ENCODE measurements around the gene SCRN1. TPM values are rescaled to one million over a fixed set of nuclear protein-coding genes. Genes with fewer than 3 reads are reported as not detected.

Gene SCRN1
- total RNA-seq, 3 donors from 2014 or later, result 1.5 to 4.2 (median 1.7) TPM

- DNase-seq (peak; percentile 9), ATAC-seq (peak; percentile 57 to 68)
- Mint-ChIP-seq H3K36me3 (ENCODE audit: insufficient read depth) (no peaks in the 10 kb centered on the region), H3K27me3 (ENCODE audit: low read depth) (peaks cover 46% of the 10 kb centered on the region), H3K4me1 (ENCODE audit: low read depth) (peaks cover 9% of the 10 kb centered on the region), H3K4me3 (peak overlapping the region; percentile 69), H3K9me3 (peaks cover 3% of the 10 kb centered on the region)
Measured at GRCh38 chr7:29988424-29989256, 961 bp downstream of the SCRN1 start.

DNA sequence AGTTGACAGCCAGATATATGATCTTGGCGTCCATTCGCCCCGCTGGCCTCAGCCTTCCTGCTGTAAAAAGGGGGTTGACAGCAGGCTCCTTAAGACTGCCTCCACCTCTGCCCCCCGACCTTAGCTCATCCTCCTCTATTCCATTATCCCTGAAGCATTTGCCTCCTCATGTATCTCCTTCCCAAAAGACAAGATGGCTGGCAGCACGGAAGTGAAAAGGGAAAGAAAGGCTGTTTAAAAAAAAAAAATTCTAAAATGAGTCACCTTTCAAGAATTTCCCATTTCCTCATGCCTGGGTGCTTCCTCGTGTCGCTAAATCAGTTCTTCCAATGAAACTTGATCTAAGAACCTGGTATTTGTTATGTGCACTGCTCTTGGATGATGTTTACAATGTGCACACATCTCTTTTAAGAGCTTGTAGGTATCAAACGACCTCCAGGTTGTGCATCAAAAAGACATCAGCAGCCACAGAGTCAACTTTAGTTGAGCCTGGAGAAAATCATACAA lies 1.7 kb downstream of the SCRN1 start:
- Mint-ChIP-seq H3K4me3 (peak overlapping the region; percentile 69), H3K36me3 (ENCODE audit: insufficient read depth) (no peaks in the 10 kb centered on the region), H3K9me3 (peaks cover 3% of the 10 kb centered on the region), H3K4me1 (ENCODE audit: low read depth) (peaks cover 9% of the 10 kb centered on the region), H3K27me3 (ENCODE audit: low read depth) (peaks cover 47% of the 10 kb centered on the region)
- ATAC-seq (no peak), DNase-seq (no peak)

DNA sequence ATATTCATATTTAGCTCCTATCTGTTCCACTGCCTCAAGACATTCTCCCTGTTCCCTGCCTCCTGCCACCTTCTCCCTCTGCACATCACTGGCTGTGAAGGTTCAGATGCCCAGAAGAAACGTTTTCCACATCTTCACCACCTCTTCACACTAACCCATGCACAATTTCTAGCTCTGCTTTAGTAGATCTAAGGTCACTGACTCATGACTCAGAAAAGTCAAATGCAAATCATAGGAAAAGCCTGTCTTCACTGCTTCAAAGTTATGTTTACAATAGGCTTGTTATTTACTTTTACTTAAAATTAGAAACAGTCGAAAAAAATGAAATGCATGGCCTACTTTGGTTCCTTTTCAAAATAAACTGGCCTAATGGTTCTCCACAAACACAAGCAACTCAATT lies 2.5 kb downstream of the SCRN1 start:
- Mint-ChIP-seq H3K4me1 (ENCODE audit: low read depth) (peaks cover 9% of the 10 kb centered on the region), H3K36me3 (ENCODE audit: insufficient read depth) (no peaks in the 10 kb centered on the region), H3K9me3 (peaks cover 3% of the 10 kb centered on the region), H3K27me3 (ENCODE audit: low read depth) (peaks cover 49% of the 10 kb centered on the region), H3K4me3 (no peak overlapping the region)
- ATAC-seq, result no peak
- no peak for DNase-seq

GRCh38 chr7:29980151-29980550 lies 9.4 kb downstream of the SCRN1 start:
- Mint-ChIP-seq H3K4me1 (ENCODE audit: low read depth) (no peaks in the 10 kb centered on the region), H3K36me3 (ENCODE audit: insufficient read depth) (no peaks in the 10 kb centered on the region), H3K4me3 (no peak overlapping the region), H3K27me3 (ENCODE audit: low read depth) (peaks cover 20% of the 10 kb centered on the region), H3K9me3 (no peaks in the 10 kb centered on the region)
- ATAC-seq (no peak), DNase-seq (no peak)

DNA sequence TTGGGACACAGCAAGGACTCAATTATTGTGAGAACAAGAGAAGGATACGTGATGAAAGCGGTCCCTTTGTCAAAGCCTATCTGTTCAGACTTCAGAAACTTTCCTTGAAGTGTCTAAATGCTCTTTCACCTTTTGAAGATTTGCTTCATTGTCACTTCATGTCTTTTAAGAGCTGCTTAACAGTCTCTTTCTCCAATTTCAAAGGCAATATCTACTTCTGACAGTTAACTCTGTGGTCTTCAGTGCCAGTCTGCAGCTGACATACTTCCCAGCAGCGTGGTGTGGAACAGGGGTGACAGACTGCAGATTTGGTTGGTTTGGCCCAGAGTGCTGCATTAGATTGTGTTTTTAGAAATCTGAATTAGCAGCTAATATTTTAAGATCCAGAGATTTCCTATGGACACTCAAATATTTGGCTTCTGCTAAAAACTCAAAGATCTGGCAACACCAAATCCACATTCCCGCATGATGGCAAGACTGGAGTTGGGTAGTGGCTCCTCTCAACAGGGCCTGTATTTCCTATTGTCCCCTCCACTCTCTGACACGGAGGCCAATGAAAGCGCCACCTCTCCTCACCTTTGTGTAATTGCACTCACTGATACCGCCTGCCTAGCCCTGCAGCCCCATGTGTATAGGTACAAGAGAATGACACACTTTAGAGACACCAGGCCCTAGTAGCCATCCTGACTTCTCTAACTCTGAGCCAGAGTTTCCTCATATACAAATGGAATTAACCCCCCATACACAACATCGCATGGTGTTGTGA lies 11.5 kb downstream of the SCRN1 start:
- Mint-ChIP-seq H3K4me3 (no peak overlapping the region), H3K4me1 (ENCODE audit: low read depth) (no peaks in the 10 kb centered on the region), H3K27me3 (ENCODE audit: low read depth) (peaks cover 16% of the 10 kb centered on the region), H3K36me3 (ENCODE audit: insufficient read depth) (no peaks in the 10 kb centered on the region), H3K9me3 (no peaks in the 10 kb centered on the region)
- DNase-seq (no peak), ATAC-seq (no peak)

- no peak overlapping the region for H3K4me3 Mint-ChIP-seq
- H3K4me1 Mint-ChIP-seq (ENCODE audit: low read depth), result no peaks in the 10 kb centered on the region
- no peak for DNase-seq
- H3K27me3 Mint-ChIP-seq (ENCODE audit: low read depth), result peaks cover 14% of the 10 kb centered on the region
- H3K36me3 Mint-ChIP-seq (ENCODE audit: insufficient read depth), result no peaks in the 10 kb centered on the region
- no peaks in the 10 kb centered on the region for H3K9me3 Mint-ChIP-seq
- no peak for ATAC-seq
Measured at GRCh38 chr7:29976673-29977415, 12.8 kb downstream of the SCRN1 start.

GRCh38 chr7:29976266-29976665 lies 13.3 kb downstream of the SCRN1 start:
- ATAC-seq, result no peak
- H3K4me3 Mint-ChIP-seq, result no peak overlapping the region
- no peak for DNase-seq
- no peaks in the 10 kb centered on the region for H3K4me1 Mint-ChIP-seq (ENCODE audit: low read depth)
- no peaks in the 10 kb centered on the region for H3K9me3 Mint-ChIP-seq
- H3K27me3 Mint-ChIP-seq (ENCODE audit: low read depth), result peaks cover 14% of the 10 kb centered on the region
- H3K36me3 Mint-ChIP-seq (ENCODE audit: insufficient read depth), result no peaks in the 10 kb centered on the region

GRCh38 chr7:29975561-29975960 lies 14.0 kb downstream of the SCRN1 start:
- H3K9me3 Mint-ChIP-seq, result no peaks in the 10 kb centered on the region
- H3K27me3 Mint-ChIP-seq (ENCODE audit: low read depth), result peaks cover 18% of the 10 kb centered on the region
- no peak overlapping the region for H3K4me3 Mint-ChIP-seq
- DNase-seq (no peak), ATAC-seq (no peak)
- H3K36me3 Mint-ChIP-seq (ENCODE audit: insufficient read depth), result no peaks in the 10 kb centered on the region
- no peaks in the 10 kb centered on the region for H3K4me1 Mint-ChIP-seq (ENCODE audit: low read depth)

GRCh38 chr7:29974286-29974685 lies 15.3 kb downstream of the SCRN1 start:
- peaks cover 19% of the 10 kb centered on the region for H3K27me3 Mint-ChIP-seq (ENCODE audit: low read depth)
- H3K4me1 Mint-ChIP-seq (ENCODE audit: low read depth), result peaks cover 8% of the 10 kb centered on the region
- no peak for DNase-seq
- no peak overlapping the region for H3K4me3 Mint-ChIP-seq
- H3K36me3 Mint-ChIP-seq (ENCODE audit: insufficient read depth), result no peaks in the 10 kb centered on the region
- no peaks in the 10 kb centered on the region for H3K9me3 Mint-ChIP-seq
- ATAC-seq, result no peak

DNA sequence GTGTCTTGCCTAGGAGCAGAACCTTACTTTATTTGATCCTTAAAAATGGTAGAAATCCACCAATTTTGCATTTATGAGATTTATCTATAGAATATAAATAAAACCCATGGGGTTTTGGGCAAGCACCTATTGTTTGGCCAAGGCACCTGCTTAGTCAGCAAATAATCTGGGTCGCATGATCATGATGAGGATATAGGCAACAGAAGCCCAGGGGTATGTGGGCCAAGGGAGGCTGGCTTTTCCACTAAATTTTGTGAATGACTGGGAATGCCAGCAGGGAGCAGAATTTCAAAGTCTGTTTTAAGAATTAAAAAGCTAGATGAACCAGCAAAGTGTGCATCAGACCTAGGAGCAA lies 17.3 kb downstream of the SCRN1 start:
- Mint-ChIP-seq H3K4me1 (ENCODE audit: low read depth) (peaks cover 8% of the 10 kb centered on the region), H3K9me3 (no peaks in the 10 kb centered on the region), H3K36me3 (ENCODE audit: insufficient read depth) (no peaks in the 10 kb centered on the region), H3K4me3 (no peak overlapping the region), H3K27me3 (ENCODE audit: low read depth) (peaks cover 23% of the 10 kb centered on the region)
- ATAC-seq, result no peak
- DNase-seq, result no peak

DNA sequence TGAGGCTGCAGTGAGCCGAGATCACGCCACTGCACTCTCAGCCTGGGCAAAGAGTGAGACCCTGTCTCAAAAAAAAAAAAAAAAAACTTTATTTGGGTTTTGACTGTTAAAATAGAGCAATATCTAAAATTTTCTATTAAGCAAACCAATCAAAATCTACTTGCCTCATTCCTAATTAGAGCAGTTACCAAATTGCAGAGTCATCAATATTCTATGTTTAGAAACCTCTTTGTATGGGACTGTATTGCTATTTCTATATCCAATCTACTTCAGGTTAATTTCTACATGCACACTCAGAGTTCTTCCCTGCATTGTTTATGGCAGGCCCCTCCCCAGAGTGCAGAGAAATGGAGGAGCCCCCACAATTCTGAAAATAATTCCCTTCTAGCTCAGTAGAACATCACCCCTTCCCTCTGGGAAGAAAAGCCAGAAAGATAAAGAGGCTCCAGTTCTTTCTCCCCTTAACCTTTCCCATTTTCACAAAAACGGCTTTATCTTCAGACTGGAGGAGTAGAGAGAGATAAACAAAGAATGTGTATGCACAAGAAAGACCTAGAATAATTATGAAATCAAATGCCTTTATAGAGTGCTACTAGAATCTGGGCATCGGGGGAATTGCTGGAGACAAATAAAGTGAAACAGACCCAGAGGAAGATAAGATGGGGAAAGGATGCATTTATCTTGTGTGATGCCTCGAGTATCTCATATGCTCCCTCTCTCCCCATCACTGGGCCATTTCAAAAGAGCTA lies 17.9 kb downstream of the SCRN1 start:
- no peaks in the 10 kb centered on the region for H3K9me3 Mint-ChIP-seq
- H3K27me3 Mint-ChIP-seq (ENCODE audit: low read depth), result peaks cover 23% of the 10 kb centered on the region
- no peaks in the 10 kb centered on the region for H3K36me3 Mint-ChIP-seq (ENCODE audit: insufficient read depth)
- H3K4me3 Mint-ChIP-seq, result no peak overlapping the region
- ATAC-seq (no peak), DNase-seq (no peak)
- H3K4me1 Mint-ChIP-seq (ENCODE audit: low read depth), result peaks cover 8% of the 10 kb centered on the region

- Mint-ChIP-seq H3K9me3 (no peaks in the 10 kb centered on the region), H3K36me3 (ENCODE audit: insufficient read depth) (no peaks in the 10 kb centered on the region)
- no peak for ATAC-seq
Measured at GRCh38 chr7:29970158-29970557, 19.4 kb downstream of the SCRN1 start.

GRCh38 chr7:29969738-29970137 lies 19.9 kb downstream of the SCRN1 start:
- Mint-ChIP-seq H3K4me3 (no peak overlapping the region), H3K36me3 (ENCODE audit: insufficient read depth) (no peaks in the 10 kb centered on the region), H3K9me3 (no peaks in the 10 kb centered on the region), H3K4me1 (ENCODE audit: low read depth) (peaks cover 8% of the 10 kb centered on the region), H3K27me3 (ENCODE audit: low read depth) (peaks cover 23% of the 10 kb centered on the region)
- DNase-seq (no peak), ATAC-seq (no peak)

More at GRCh38 chr7:29970158-29970557, 19.4 kb downstream of the SCRN1 start:
- Mint-ChIP-seq H3K4me1 (ENCODE audit: low read depth) (peaks cover 8% of the 10 kb centered on the region), H3K27me3 (ENCODE audit: low read depth) (peaks cover 21% of the 10 kb centered on the region), H3K4me3 (no peak overlapping the region)
- DNase-seq, result no peak

Measured in activated T-cell treated with anti-CD3 and anti-CD28 coated beads, Interleukin-2, amount 50 U/mL, for 4 hours (primary cell).